ENCODE results near the gene HDAC4. TPM values are rescaled to one million over a fixed set of nuclear protein-coding genes. Genes with fewer than 3 reads are reported as not detected.

Gene HDAC4
- total and polyA plus RNA-seq, 10 of the 15 experiments (the other 5 are each of a cell fraction or from before 2014, with no cell fraction given): 0.22 to 15.7 (median 4.8) TPM

DNA sequence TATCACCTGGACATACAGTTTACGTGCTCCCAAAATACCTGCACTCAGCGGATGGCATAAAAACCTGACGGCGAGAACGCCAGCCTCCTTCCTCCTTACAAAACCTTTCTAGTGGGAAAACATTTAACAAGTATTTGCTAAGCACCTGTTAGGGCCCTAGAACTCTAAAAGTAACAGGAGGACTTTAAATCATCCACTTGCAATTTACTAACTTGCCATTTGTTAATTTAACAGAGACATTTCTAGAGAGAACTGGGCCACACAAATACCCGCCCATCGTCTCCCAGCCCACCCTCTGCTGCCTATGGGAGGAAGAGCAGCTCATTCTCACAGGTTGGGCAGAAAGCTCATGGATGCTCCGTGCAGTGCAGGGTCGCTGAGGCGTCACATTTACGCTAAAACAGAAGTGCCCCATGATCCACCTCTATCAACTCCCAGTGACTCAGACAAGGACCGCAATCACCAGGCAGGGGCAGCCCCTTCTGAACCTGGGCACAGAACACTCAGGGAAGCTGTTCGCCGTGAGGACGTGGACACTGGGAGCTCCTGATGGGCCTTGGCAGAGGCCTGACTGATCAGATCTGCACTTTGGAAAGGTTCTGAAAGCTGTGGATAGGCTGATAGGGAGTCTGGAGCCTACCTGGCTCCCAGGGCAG lies 106.9 kb downstream of the HDAC4 start (continued):
- no peak for TF ChIP-seq RELA (IDR thresholded peaks at IDR 0.05; ENCODE audit: borderline replicate concordance, partially characterized antibody)
- no peak for TF ChIP-seq TARDBP (IDR thresholded peaks at IDR 0.05; ENCODE audit: borderline replicate concordance)
- TF ChIP-seq ATF7 (IDR thresholded peaks at IDR 0.05; ENCODE audit: low read depth): peak; percentile 57
- no peak for TF ChIP-seq NRF1 (conservative IDR thresholded peaks at IDR 0.05; ENCODE audit: low read depth, low read length)
- no peak for TF ChIP-seq PBX3 (IDR thresholded peaks at IDR 0.05; ENCODE audit: insufficient replicate concordance, low read depth, low read length)
- TF ChIP-seq SPI1 (IDR thresholded peaks at IDR 0.05; ENCODE audit: borderline replicate concordance, insufficient read depth, low read depth, low read length): peak; percentile 68; the same call in 1 of the 2 replicates
- 0 out of 3 replicates have a peak, but pooled peaks have one; percentile 44 for TF ChIP-seq POU2F2 (IDR thresholded peaks at IDR 0.05; ENCODE audit: borderline replicate concordance, low read depth, low read length)
- TF ChIP-seq ZNF622 (IDR thresholded peaks at IDR 0.05): no peak
- no peak for TF ChIP-seq FOXK2 (IDR thresholded peaks at IDR 0.05)
- TF ChIP-seq PML (IDR thresholded peaks at IDR 0.05; ENCODE audit: low read length): no peak
- no peak for TF ChIP-seq ZNF274 (IDR thresholded peaks at IDR 0.05; ENCODE audit: insufficient read depth, insufficient read length)
- TF ChIP-seq ELK1 (IDR thresholded peaks at IDR 0.05; ENCODE audit: low read depth, low read length): no peak
- no peak for TF ChIP-seq SMAD5 (IDR thresholded peaks at IDR 0.05; ENCODE audit: low read depth)
- no peak for TF ChIP-seq MTA3 (IDR thresholded peaks at IDR 0.05; ENCODE audit: borderline replicate concordance, low read length)
- no peak for TF ChIP-seq SMARCA5 (IDR thresholded peaks at IDR 0.05)
- TF ChIP-seq SIX5 (IDR thresholded peaks at IDR 0.05; ENCODE audit: low read depth, low read length, severe bottlenecking): no peak
- TF ChIP-seq BRCA1 (IDR thresholded peaks at IDR 0.05; ENCODE audit: low read depth, low read length): no peak
- no peak for TF ChIP-seq NFIC (IDR thresholded peaks at IDR 0.05; ENCODE audit: low read depth, low read length)
- no peak for TF ChIP-seq ZNF217 (IDR thresholded peaks at IDR 0.05)
- TF ChIP-seq STAT1 (conservative IDR thresholded peaks at IDR 0.05): no peak
- no peak for TF ChIP-seq STAT3 (IDR thresholded peaks at IDR 0.05; ENCODE audit: low read depth, low read length)
- TF ChIP-seq, protein P1, sequence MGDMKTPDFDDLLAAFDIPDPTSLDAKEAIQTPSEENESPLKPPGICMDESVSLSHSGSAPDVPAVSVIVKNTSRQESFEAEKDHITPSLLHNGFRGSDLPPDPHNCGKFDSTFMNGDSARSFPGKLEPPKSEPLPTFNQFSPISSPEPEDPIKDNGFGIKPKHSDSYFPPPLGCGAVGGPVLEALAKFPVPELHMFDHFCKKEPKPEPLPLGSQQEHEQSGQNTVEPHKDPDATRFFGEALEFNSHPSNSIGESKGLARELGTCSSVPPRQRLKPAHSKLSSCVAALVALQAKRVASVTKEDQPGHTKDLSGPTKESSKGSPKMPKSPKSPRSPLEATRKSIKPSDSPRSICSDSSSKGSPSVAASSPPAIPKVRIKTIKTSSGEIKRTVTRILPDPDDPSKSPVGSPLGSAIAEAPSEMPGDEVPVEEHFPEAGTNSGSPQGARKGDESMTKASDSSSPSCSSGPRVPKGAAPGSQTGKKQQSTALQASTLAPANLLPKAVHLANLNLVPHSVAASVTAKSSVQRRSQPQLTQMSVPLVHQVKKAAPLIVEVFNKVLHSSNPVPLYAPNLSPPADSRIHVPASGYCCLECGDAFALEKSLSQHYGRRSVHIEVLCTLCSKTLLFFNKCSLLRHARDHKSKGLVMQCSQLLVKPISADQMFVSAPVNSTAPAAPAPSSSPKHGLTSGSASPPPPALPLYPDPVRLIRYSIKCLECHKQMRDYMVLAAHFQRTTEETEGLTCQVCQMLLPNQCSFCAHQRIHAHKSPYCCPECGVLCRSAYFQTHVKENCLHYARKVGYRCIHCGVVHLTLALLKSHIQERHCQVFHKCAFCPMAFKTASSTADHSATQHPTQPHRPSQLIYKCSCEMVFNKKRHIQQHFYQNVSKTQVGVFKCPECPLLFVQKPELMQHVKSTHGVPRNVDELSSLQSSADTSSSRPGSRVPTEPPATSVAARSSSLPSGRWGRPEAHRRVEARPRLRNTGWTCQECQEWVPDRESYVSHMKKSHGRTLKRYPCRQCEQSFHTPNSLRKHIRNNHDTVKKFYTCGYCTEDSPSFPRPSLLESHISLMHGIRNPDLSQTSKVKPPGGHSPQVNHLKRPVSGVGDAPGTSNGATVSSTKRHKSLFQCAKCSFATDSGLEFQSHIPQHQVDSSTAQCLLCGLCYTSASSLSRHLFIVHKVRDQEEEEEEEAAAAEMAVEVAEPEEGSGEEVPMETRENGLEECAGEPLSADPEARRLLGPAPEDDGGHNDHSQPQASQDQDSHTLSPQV (IDR thresholded peaks at IDR 0.05): no peak
- no peak for TF ChIP-seq SREBF2 (IDR thresholded peaks at IDR 0.05; ENCODE audit: low read length)
- TF ChIP-seq, protein P2, sequence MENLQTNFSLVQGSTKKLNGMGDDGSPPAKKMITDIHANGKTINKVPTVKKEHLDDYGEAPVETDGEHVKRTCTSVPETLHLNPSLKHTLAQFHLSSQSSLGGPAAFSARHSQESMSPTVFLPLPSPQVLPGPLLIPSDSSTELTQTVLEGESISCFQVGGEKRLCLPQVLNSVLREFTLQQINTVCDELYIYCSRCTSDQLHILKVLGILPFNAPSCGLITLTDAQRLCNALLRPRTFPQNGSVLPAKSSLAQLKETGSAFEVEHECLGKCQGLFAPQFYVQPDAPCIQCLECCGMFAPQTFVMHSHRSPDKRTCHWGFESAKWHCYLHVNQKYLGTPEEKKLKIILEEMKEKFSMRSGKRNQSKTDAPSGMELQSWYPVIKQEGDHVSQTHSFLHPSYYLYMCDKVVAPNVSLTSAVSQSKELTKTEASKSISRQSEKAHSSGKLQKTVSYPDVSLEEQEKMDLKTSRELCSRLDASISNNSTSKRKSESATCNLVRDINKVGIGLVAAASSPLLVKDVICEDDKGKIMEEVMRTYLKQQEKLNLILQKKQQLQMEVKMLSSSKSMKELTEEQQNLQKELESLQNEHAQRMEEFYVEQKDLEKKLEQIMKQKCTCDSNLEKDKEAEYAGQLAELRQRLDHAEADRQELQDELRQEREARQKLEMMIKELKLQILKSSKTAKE (IDR thresholded peaks at IDR 0.05; ENCODE audit: low read depth, poor library complexity, severe bottlenecking): peak; percentile 66

Data from GM12878 (cell line).